ENCODE results near the gene ZNF385C. TPM values are rescaled to one million over a fixed set of nuclear protein-coding genes. Genes with fewer than 3 reads are reported as not detected.
A peak's percentile ranks its signal among the peaks of the same experiment; 100 is the strongest.

ZNF385C gene
- total RNA-seq, 4 donors from 2014 or later = 0.47 to 1.9 (median 0.68) TPM

- TF ChIP-seq POLR2A (IDR thresholded peaks at IDR 0.05) (no peak), POLR2AphosphoS5 (IDR thresholded peaks at IDR 0.05) (no peak), EP300 (IDR thresholded peaks at IDR 0.05) (no peak), CTCF (IDR thresholded peaks at IDR 0.05) (no peak)
- DNase-seq (ENCODE audit: low spot score in 2 of 2) = no peak
- Histone ChIP-seq H3K9me3 (no peaks in the 10 kb centered on the region), H3K4me3 (no peak overlapping the region), H3K27me3 (no peaks in the 10 kb centered on the region), H3K36me3 (peaks cover 81% of the 10 kb centered on the region), H3K27ac (no peak overlapping the region), H3K4me1 (no peaks in the 10 kb centered on the region)
- WGBS = 94% methylated on average over 2 of the region's 2 CpGs
Measured at GRCh38 chr17:41988418-41988817, 109.9 kb downstream of the ZNF385C start.

- Histone ChIP-seq H3K4me1 (no peaks in the 10 kb centered on the region), H3K4me3 (no peak overlapping the region), H3K9me3 (no peaks in the 10 kb centered on the region), H3K27ac (no peak overlapping the region), H3K27me3 (no peaks in the 10 kb centered on the region), H3K36me3 (peaks cover 81% of the 10 kb centered on the region)
- WGBS = 74% methylated on average over 3 of the region's 3 CpGs
- peak in 1 of 2 donors; percentile 26 for DNase-seq (ENCODE audit: low spot score in 2 of 2)
- TF ChIP-seq POLR2AphosphoS5 (IDR thresholded peaks at IDR 0.05) = no peak
- TF ChIP-seq POLR2A (IDR thresholded peaks at IDR 0.05) = no peak
- no peak for TF ChIP-seq CTCF (IDR thresholded peaks at IDR 0.05)
- no peak for TF ChIP-seq EP300 (IDR thresholded peaks at IDR 0.05)
Measured at GRCh38 chr17:41987642-41988041, 110.6 kb downstream of the ZNF385C start.

DNA sequence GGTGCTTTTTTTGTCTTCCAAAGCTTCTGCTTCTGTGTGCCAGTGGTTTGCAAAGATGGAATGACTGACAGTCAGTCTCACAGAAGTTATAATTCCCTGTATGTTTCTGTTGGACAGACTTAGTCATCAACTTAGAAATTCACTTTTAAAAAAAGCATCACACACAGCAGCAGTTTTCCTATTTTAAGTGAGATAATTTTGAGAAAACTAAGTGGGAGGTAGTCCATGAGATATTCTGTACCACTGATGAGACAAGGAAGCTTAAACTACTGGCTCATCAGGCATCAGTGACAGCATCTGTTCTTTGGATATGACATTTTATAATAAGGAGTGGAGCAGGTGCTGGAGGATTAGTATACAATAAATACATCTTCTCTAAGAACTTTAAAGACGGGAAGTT is 111.6 kb downstream of the ZNF385C start:
- 87% methylated on average over 1 of the region's 1 CpG for WGBS
- no peak overlapping the region for H3K4me3 ChIP-seq
- no peaks in the 10 kb centered on the region for H3K9me3 ChIP-seq
- TF ChIP-seq CTCF (IDR thresholded peaks at IDR 0.05) = no peak
- TF ChIP-seq POLR2AphosphoS5 (IDR thresholded peaks at IDR 0.05) = no peak
- TF ChIP-seq EP300 (IDR thresholded peaks at IDR 0.05) = no peak
- no peak for TF ChIP-seq POLR2A (IDR thresholded peaks at IDR 0.05)
- no peak overlapping the region for H3K27ac ChIP-seq
- peaks cover 78% of the 10 kb centered on the region for H3K36me3 ChIP-seq
- no peaks in the 10 kb centered on the region for H3K27me3 ChIP-seq
- no peaks in the 10 kb centered on the region for H3K4me1 ChIP-seq
- DNase-seq (ENCODE audit: low spot score in 2 of 2) = no peak

DNA sequence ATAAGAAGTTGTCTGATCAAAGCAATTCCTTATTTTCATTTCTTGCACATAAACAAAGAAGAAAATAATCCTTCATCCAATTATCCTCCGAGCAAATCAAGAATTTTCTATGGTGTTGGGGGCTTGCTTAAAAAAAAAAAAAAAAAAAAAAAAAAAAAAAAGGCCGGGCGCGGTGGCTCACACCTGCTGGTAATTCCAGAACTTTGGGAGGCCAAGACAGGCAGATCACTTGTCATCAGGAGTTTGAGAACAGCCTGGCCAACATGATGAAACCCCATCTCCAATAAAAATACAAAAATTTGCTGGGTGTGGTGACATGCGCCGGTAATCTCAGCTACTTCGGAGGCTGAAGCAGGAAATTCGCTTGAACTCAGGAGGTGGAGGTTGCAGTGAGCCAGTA is 112.4 kb downstream of the ZNF385C start:
- Histone ChIP-seq H3K4me3 (no peak overlapping the region), H3K4me1 (no peaks in the 10 kb centered on the region), H3K36me3 (peaks cover 78% of the 10 kb centered on the region), H3K9me3 (no peaks in the 10 kb centered on the region), H3K27me3 (no peaks in the 10 kb centered on the region), H3K27ac (no peak overlapping the region)
- DNase-seq (ENCODE audit: low spot score in 2 of 2) = no peak
- TF ChIP-seq POLR2AphosphoS5 (IDR thresholded peaks at IDR 0.05) (no peak), EP300 (IDR thresholded peaks at IDR 0.05) (no peak), POLR2A (IDR thresholded peaks at IDR 0.05) (no peak), CTCF (IDR thresholded peaks at IDR 0.05) (no peak)
- 86% methylated on average over 8 of the region's 8 CpGs for WGBS

- DNase-seq (ENCODE audit: low spot score in 2 of 2) = peak in 1 of 2 donors; percentile 22
- TF ChIP-seq POLR2A (IDR thresholded peaks at IDR 0.05) (no peak), EP300 (IDR thresholded peaks at IDR 0.05) (no peak), CTCF (IDR thresholded peaks at IDR 0.05) (no peak), POLR2AphosphoS5 (IDR thresholded peaks at IDR 0.05) (no peak)
- Histone ChIP-seq H3K4me1 (no peaks in the 10 kb centered on the region), H3K9me3 (no peaks in the 10 kb centered on the region), H3K36me3 (peaks cover 77% of the 10 kb centered on the region), H3K27ac (no peak overlapping the region), H3K4me3 (no peak overlapping the region), H3K27me3 (no peaks in the 10 kb centered on the region)
- WGBS = 95% methylated on average over 8 of the region's 8 CpGs
Measured at GRCh38 chr17:41984454-41984853, 113.8 kb downstream of the ZNF385C start.
